GM23338 (cell line): Measurements from ENCODE around the gene ANKS1B. TPM values are rescaled to one million over a fixed set of nuclear protein-coding genes. Genes with fewer than 3 reads are reported as not detected.

Experiments
- ATAC-seq: fragments of 200-7000 bp; cut with Tn5 transposase; 3 replicates; pipeline ENCODE4 v1.9.1; 2020
- DNase-seq: peaks from one replicate; pipeline ENCODE4 v3.0.0-alpha.2; 2015; ENCODE audit warnings: low spot score
- H2AFZ ChIP-seq: fragments of 200-600 bp; sonication (generic); 2 replicates; pipeline ENCODE4 v1.8.0; 2016; ENCODE audit warnings: antibody characterized with exemption, mild to moderate bottlenecking, moderate library complexity
- H3F3A ChIP-seq: fragments of 200-600 bp; sonication (generic); replicated peaks from 2 replicates; pipeline ENCODE4 v1.8.0; 2017; ENCODE audit warnings: antibody characterized with exemption, mixed run types, low read depth
- H3K27ac ChIP-seq: fragments of 200-600 bp; sonication (generic); 2 replicates; pipeline ENCODE4 v1.6.1; 2016; ENCODE audit warnings: low read depth
- H3K27me3 ChIP-seq: fragments of 200-600 bp; sonication (generic); 2 replicates; pipeline ENCODE4 v1.8.0; 2016; ENCODE audit warnings: mild to moderate bottlenecking, mixed run types, moderate library complexity; ENCODE audit not compliant: insufficient read depth
- H3K36me3 ChIP-seq: fragments of 200-600 bp; sonication (generic); 2 replicates; pipeline ENCODE4 v1.8.0; 2016; ENCODE audit warnings: mild to moderate bottlenecking; ENCODE audit not compliant: insufficient read depth
- H3K4me1 ChIP-seq: fragments of 200-600 bp; sonication (generic); 2 replicates; pipeline ENCODE4 v1.8.0; 2016; ENCODE audit warnings: mild to moderate bottlenecking, moderate library complexity; ENCODE audit not compliant: insufficient read depth
- H3K4me2 ChIP-seq: fragments of 200-600 bp; sonication (generic); 2 replicates; pipeline ENCODE4 v1.7.1; 2017; ENCODE audit warnings: mixed run types
- H3K4me3 ChIP-seq: fragments of 200-600 bp; sonication (generic); 2 replicates; pipeline ENCODE4 v1.6.1; 2016; ENCODE audit warnings: mixed run types
- H3K79me2 ChIP-seq: fragments of 200-600 bp; sonication (generic); replicated peaks from 2 replicates; pipeline ENCODE4 v1.8.0; 2017; ENCODE audit warnings: mild to moderate bottlenecking; ENCODE audit not compliant: insufficient read depth
- H3K9me2 ChIP-seq: fragments of 200-600 bp; sonication (generic); 2 replicates; pipeline ENCODE4 v1.8.0; 2017; ENCODE audit not compliant: insufficient read depth
- H4K20me1 ChIP-seq: fragments of 200-600 bp; sonication (generic); replicated peaks from 2 replicates; pipeline ENCODE4 v1.8.0; 2017; ENCODE audit warnings: mild to moderate bottlenecking; ENCODE audit not compliant: insufficient read depth
- H3K27ac Mint-ChIP-seq: 2 replicates; pipeline ENCODE4 v1.8.0; 2020; ENCODE audit warnings: inconsistent platforms, mild to moderate bottlenecking, moderate library complexity, mixed read lengths
- H3K27me3 Mint-ChIP-seq: 3 replicates; pipeline ENCODE4 v1.8.0; 2022; ENCODE audit warnings: low read depth, mild to moderate bottlenecking, moderate library complexity, mixed read lengths, inconsistent platforms; ENCODE audit not compliant: insufficient read depth, poor library complexity
- H3K36me3 Mint-ChIP-seq: 3 replicates; pipeline ENCODE4 v1.8.0; 2021; ENCODE audit warnings: low read depth, mild to moderate bottlenecking, inconsistent platforms, moderate library complexity, mixed read lengths
- H3K4me1 Mint-ChIP-seq: 3 replicates; pipeline ENCODE4 v1.8.0; 2020; ENCODE audit warnings: mild to moderate bottlenecking, inconsistent platforms, mixed read lengths
- H3K4me3 Mint-ChIP-seq: 3 replicates; pipeline ENCODE4 v1.8.0; 2021; ENCODE audit warnings: moderate library complexity, mild to moderate bottlenecking, inconsistent platforms, mixed read lengths
- H3K9me3 Mint-ChIP-seq: 3 replicates; pipeline ENCODE4 v1.8.0; 2020; ENCODE audit warnings: moderate library complexity, mild to moderate bottlenecking, inconsistent platforms, mixed read lengths
- CREB1 ChIP-seq: fragments of 250-450 bp; sonication (Bioruptor Pico); IDR thresholded peaks from 2 replicates; pipeline ENCODE4 v1.5.0; 2020; ENCODE audit warnings: low read depth, mild to moderate bottlenecking, moderate library complexity
- CTCF ChIP-seq, 2 experiments: fragments of 200-600 bp in 1 of 2; sonication (generic) in 1 of 2; conservative IDR thresholded peaks; 2 replicates each; pipeline versions ENCODE4 v1.5.1 to v1.6.1; 2016 to 2017; ENCODE audit warnings: antibody characterized with exemption in 2 of 2, low read depth in 2 of 2, mild to moderate bottlenecking in 2 of 2, moderate library complexity in 1 of 2
- ETS1 ChIP-seq: IDR thresholded peaks from 2 replicates; pipeline ENCODE4 v1.6.1; 2016; ENCODE audit warnings: antibody characterized with exemption
- EZH2 ChIP-seq: fragments of 200-600 bp; sonication (generic); IDR thresholded peaks from one replicate; pipeline ENCODE4 v1.8.0; 2017; ENCODE audit warnings: antibody characterized with exemption, mild to moderate bottlenecking, low read depth; ENCODE audit not compliant: unreplicated experiment
- EZH2phosphoT487 ChIP-seq: fragments of 200-600 bp; sonication (generic); IDR thresholded peaks from one replicate; pipeline ENCODE4 v1.8.1; 2018; ENCODE audit warnings: antibody characterized with exemption; ENCODE audit not compliant: unreplicated experiment
- JUNB ChIP-seq: IDR thresholded peaks from one replicate; pipeline ENCODE4 v1.6.1; 2016; ENCODE audit warnings: antibody characterized with exemption; ENCODE audit not compliant: unreplicated experiment
- NANOG ChIP-seq: IDR thresholded peaks from 2 replicates; pipeline ENCODE4 v1.6.1; 2016; ENCODE audit warnings: antibody characterized with exemption, borderline replicate concordance
- POLR2AphosphoS5 ChIP-seq: IDR thresholded peaks from 2 replicates; pipeline ENCODE4 v1.6.1; 2016; ENCODE audit warnings: antibody characterized with exemption, low read depth
- REST ChIP-seq: IDR thresholded peaks from one replicate; pipeline ENCODE4 v1.6.1; 2018; ENCODE audit warnings: antibody characterized with exemption; ENCODE audit not compliant: unreplicated experiment
- STAT1 ChIP-seq: IDR thresholded peaks from one replicate; pipeline ENCODE4 v1.6.1; 2016; ENCODE audit warnings: antibody characterized with exemption; ENCODE audit not compliant: unreplicated experiment
- ZNF114 ChIP-seq: fragments of 250-450 bp; sonication (Bioruptor Pico); IDR thresholded peaks from 2 replicates; pipeline ENCODE4 v1.5.0; 2020; ENCODE audit warnings: mild to moderate bottlenecking, moderate library complexity
- ZNF331 ChIP-seq: fragments of 250-450 bp; sonication (Bioruptor Pico); IDR thresholded peaks from 2 replicates; pipeline ENCODE4 v1.5.0; 2020; ENCODE audit warnings: low read depth, mild to moderate bottlenecking, moderate library complexity
- ZNF462 ChIP-seq: fragments of 250-450 bp; sonication (Bioruptor Pico); IDR thresholded peaks from 2 replicates; pipeline ENCODE4 v1.5.0; 2020; ENCODE audit warnings: mild to moderate bottlenecking, moderate library complexity
- polyA plus RNA-seq: library from polyadenylated mRNA; unstranded; fragments of >200 nt; fragmentation: Nextera tagmentation; extraction: Ambion mirVana; gene quantifications from 2 replicates; pipeline ENCODE4 v1.2.1, GENCODE V29; 2016
- total RNA-seq: library from RNA; depleted of rRNA; stranded (reverse); fragments of >200 nt; shearing (Covaris generic); gene quantifications from 2 replicates; pipeline ENCODE4 v1.2.3, GENCODE V29; 2014

The ANKS1B gene
- total and polyA plus RNA-seq, 2 experiments from 2014 or later, result 4.3 to 5.8 TPM

GRCh38 chr12:99946131-99946530 is 38.6 kb downstream of the ANKS1B start:
- H4K20me1 ChIP-seq, result no peaks in the 10 kb centered on the region
- TF ChIP-seq CREB1 (CRISPR knock-in tag) (no peak), EZH2 (no peak), ZNF462 (CRISPR knock-in tag) (no peak), POLR2AphosphoS5 (no peak), JUNB (no peak), STAT1 (no peak), NANOG (no peak), EZH2phosphoT487 (no peak), ETS1 (no peak), REST (no peak), CTCF (conservative IDR thresholded peaks at IDR 0.05; ENCODE audit: low read depth in 2 of 2) (no peak), ZNF331 (CRISPR knock-in tag) (no peak), ZNF114 (CRISPR knock-in tag) (no peak)
- no peak overlapping the region for H3K27ac ChIP-seq
- no peaks in the 10 kb centered on the region for H3K79me2 ChIP-seq
- H2AFZ ChIP-seq, result no peak overlapping the region
- no peak for ATAC-seq
- no peak overlapping the region for H3K4me3 ChIP-seq
- no peaks in the 10 kb centered on the region for H3K36me3 ChIP-seq
- no peaks in the 10 kb centered on the region for H3F3A ChIP-seq
- no peaks in the 10 kb centered on the region for H3K9me3 Mint-ChIP-seq
- no peaks in the 10 kb centered on the region for H3K36me3 Mint-ChIP-seq
- H3K27ac Mint-ChIP-seq, result no peak overlapping the region
- no peaks in the 10 kb centered on the region for H3K4me1 ChIP-seq
- H3K9me2 ChIP-seq, result peaks cover 6% of the 10 kb centered on the region; the same call in 1 of the 2 replicates
- no peak for DNase-seq
- H3K4me1 Mint-ChIP-seq, result no peaks in the 10 kb centered on the region
- no peak overlapping the region for H3K4me3 Mint-ChIP-seq
- no peak overlapping the region for H3K4me2 ChIP-seq
- H3K27me3 ChIP-seq, result no peaks in the 10 kb centered on the region
- no peaks in the 10 kb centered on the region for H3K27me3 Mint-ChIP-seq
